ENCODE data around the gene CADM1. TPM values are rescaled to one million over a fixed set of nuclear protein-coding genes. Genes with fewer than 3 reads are reported as not detected.

Gene CADM1
- total RNA-seq, 1 experiment from 2014 or later, result 0.79 TPM

DNA sequence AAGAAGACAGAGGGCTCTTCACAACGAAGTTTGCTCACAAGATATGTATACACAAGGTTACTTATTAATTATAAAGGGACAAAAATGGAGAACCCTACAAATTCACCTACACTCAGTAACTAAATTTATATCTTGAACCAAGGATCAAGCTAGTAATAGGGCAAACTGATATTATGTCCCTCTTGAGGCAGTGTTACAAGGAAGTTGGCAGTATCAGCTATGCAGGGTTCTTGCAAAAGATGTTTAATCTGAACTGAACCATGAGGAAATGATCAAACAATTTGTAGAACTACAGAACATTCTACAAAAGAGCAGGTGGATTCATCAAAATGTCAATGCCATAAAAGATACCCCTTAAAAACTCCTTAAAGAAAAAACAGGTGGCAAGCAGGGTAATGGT, 10.7 kb downstream of the CADM1 start:
- Histone ChIP-seq H3K4me2 (ENCODE audit: low read length) (no peak overlapping the region), H3K9ac (ENCODE audit: low read length) (no peak overlapping the region), H3K79me2 (ENCODE audit: insufficient read depth, low read length) (no peaks in the 10 kb centered on the region), H2AFZ (ENCODE audit: low read depth, low read length, poor library complexity, severe bottlenecking) (no peak overlapping the region), H3K36me3 (ENCODE audit: control insufficient read depth in 1 of 2, insufficient read depth in 2 of 2, low read length in 2 of 2) (no peaks in the 10 kb centered on the region), H3K27me3 (ENCODE audit: insufficient read depth, low read length) (no peaks in the 10 kb centered on the region), H3K4me1 (ENCODE audit: control insufficient read depth in 1 of 2, insufficient read depth in 2 of 2, low read length in 2 of 2) (no peaks in the 10 kb centered on the region), H3K9me2 (ENCODE audit: insufficient read depth) (no peaks in the 10 kb centered on the region), H3K27ac (ENCODE audit: low read depth, low read length) (no peak overlapping the region), H4K20me1 (ENCODE audit: insufficient read depth) (no peaks in the 10 kb centered on the region), H3K9me3 (ENCODE audit: control insufficient read depth in 1 of 2, insufficient read depth in 1 of 2, low read depth in 1 of 2, low read length in 2 of 2) (peaks cover 5 to 6% of the 10 kb centered on the region in 2 experiments; a peak in 2 of 4 replicates), H3K4me3 (replicated peaks in 1 of 2; ENCODE audit: low read depth in 1 of 2, low read length in 2 of 2) (no peak overlapping the region)
- TF ChIP-seq ZNF274 (IDR thresholded peaks at IDR 0.05; ENCODE audit: low read depth, low read length), result no peak
- TF ChIP-seq POLR2A (IDR thresholded peaks at IDR 0.05; ENCODE audit: borderline replicate concordance, extremely low read depth, insufficient read depth, insufficient read length), result no peak
- no peak for TF ChIP-seq SRF (IDR thresholded peaks at IDR 0.05; ENCODE audit: low read depth)
- no peak for TF ChIP-seq ELF1 (IDR thresholded peaks at IDR 0.05; ENCODE audit: borderline replicate concordance, low read depth)
- TF ChIP-seq JUND (IDR thresholded peaks at IDR 0.05), result no peak
- TF ChIP-seq TCF7L2 (IDR thresholded peaks at IDR 0.05; ENCODE audit: borderline replicate concordance, extremely low read depth, insufficient read depth, insufficient read length), result no peak
- TF ChIP-seq POLR2AphosphoS5 (IDR thresholded peaks at IDR 0.05; ENCODE audit: low read depth, low read length), result no peak
- TF ChIP-seq, protein P1, sequence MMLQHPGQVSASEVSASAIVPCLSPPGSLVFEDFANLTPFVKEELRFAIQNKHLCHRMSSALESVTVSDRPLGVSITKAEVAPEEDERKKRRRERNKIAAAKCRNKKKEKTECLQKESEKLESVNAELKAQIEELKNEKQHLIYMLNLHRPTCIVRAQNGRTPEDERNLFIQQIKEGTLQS (IDR thresholded peaks at IDR 0.05), result no peak
- TF ChIP-seq EGR1 (IDR thresholded peaks at IDR 0.05; ENCODE audit: low read depth), result no peak
- TF ChIP-seq EZH2 (IDR thresholded peaks at IDR 0.05), result no peak
- TF ChIP-seq, protein P2, sequence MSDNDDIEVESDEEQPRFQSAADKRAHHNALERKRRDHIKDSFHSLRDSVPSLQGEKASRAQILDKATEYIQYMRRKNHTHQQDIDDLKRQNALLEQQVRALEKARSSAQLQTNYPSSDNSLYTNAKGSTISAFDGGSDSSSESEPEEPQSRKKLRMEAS (IDR thresholded peaks at IDR 0.05), result no peak
- TF ChIP-seq RAD21 (IDR thresholded peaks at IDR 0.05; ENCODE audit: low read depth), result no peak
- TF ChIP-seq CBX3 (IDR thresholded peaks at IDR 0.05; ENCODE audit: low read depth), result no peak
- TF ChIP-seq, protein P3, sequence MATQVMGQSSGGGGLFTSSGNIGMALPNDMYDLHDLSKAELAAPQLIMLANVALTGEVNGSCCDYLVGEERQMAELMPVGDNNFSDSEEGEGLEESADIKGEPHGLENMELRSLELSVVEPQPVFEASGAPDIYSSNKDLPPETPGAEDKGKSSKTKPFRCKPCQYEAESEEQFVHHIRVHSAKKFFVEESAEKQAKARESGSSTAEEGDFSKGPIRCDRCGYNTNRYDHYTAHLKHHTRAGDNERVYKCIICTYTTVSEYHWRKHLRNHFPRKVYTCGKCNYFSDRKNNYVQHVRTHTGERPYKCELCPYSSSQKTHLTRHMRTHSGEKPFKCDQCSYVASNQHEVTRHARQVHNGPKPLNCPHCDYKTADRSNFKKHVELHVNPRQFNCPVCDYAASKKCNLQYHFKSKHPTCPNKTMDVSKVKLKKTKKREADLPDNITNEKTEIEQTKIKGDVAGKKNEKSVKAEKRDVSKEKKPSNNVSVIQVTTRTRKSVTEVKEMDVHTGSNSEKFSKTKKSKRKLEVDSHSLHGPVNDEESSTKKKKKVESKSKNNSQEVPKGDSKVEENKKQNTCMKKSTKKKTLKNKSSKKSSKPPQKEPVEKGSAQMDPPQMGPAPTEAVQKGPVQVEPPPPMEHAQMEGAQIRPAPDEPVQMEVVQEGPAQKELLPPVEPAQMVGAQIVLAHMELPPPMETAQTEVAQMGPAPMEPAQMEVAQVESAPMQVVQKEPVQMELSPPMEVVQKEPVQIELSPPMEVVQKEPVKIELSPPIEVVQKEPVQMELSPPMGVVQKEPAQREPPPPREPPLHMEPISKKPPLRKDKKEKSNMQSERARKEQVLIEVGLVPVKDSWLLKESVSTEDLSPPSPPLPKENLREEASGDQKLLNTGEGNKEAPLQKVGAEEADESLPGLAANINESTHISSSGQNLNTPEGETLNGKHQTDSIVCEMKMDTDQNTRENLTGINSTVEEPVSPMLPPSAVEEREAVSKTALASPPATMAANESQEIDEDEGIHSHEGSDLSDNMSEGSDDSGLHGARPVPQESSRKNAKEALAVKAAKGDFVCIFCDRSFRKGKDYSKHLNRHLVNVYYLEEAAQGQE (IDR thresholded peaks at IDR 0.05; ENCODE audit: low read depth), result no peak
- TF ChIP-seq, protein P4, sequence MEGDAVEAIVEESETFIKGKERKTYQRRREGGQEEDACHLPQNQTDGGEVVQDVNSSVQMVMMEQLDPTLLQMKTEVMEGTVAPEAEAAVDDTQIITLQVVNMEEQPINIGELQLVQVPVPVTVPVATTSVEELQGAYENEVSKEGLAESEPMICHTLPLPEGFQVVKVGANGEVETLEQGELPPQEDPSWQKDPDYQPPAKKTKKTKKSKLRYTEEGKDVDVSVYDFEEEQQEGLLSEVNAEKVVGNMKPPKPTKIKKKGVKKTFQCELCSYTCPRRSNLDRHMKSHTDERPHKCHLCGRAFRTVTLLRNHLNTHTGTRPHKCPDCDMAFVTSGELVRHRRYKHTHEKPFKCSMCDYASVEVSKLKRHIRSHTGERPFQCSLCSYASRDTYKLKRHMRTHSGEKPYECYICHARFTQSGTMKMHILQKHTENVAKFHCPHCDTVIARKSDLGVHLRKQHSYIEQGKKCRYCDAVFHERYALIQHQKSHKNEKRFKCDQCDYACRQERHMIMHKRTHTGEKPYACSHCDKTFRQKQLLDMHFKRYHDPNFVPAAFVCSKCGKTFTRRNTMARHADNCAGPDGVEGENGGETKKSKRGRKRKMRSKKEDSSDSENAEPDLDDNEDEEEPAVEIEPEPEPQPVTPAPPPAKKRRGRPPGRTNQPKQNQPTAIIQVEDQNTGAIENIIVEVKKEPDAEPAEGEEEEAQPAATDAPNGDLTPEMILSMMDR (IDR thresholded peaks at IDR 0.05 in 2 of 3, conservative IDR thresholded peaks at IDR 0.05 in 1 of 3; ENCODE audit: borderline replicate concordance in 1 of 3, insufficient read depth in 1 of 3, low read depth in 2 of 3, low read length in 2 of 3), result no peak
- no peak for TF ChIP-seq CEBPB (IDR thresholded peaks at IDR 0.05; ENCODE audit: low read depth)
- RAD21 ChIA-PET (ENCODE audit: low non-redundant PET in 1 of 2, low total read pairs in 2 of 2, uncharacterized antibody in 2 of 2, unreplicated experiment in 2 of 2), result no interaction called here
- CTCF ChIA-PET, result no interaction called here
- intact Hi-C loops (cut with micrococcal nuclease), result no loop called here
- DNase-seq (ENCODE audit: low read depth, low spot score) (no peak), ATAC-seq (no peak)
- no TSS peak for BruUV-seq (replicated peaks)
- POLR2A ChIA-PET, result no interaction called here

Measured in HCT116 (cell line).